NCI-H1048 (cell line): ENCODE data around the gene SNAPC4.
"Not testable (repeated sequence)": the region's sequence is repeated elsewhere in the genome, so short reads cannot be mapped to it uniquely, and the experiment has no call there.

Source experiments
- DNase-seq: peaks from one replicate; lab custom pipeline; 2025; lab: John Stamatoyannopoulos, UW

The SNAPC4 gene

GRCh38 chr9:136433849-136434579, 34.0 kb upstream of the SNAPC4 start:
- no peak for DNase-seq

DNA sequence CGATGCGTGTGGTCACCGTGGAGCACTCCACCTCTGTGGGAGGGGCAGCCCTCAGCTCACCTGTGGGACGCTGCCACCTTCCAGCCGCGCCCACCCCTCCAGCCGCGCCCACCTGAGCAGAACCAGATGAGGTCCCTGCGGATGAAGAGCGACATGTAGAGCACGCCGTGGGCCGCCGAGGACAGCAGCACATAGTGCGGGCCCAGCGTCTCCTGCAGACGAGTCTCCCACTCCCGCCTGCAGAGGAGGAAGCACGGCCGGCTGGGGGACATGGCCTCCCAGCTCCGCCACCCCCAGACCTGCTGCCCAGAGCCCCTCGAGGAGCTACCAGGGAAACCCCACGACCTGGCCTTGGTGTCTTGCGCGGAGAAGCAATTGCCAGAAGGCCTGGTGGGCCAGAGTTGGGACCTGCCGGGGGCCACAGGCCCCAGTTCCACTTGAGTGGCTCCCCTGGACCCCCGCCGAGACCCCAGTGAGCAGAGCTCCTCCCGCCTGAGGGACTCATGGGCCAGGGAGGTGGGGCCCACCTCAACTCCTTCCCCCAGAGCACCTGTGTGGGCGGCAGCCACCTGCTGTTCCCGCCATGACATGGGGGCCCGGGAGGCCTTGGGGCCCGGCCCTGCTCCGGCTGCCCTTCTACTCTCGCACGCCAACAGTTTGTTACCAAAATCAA, 33.2 kb upstream of the SNAPC4 start:
- DNase-seq = no peak

GRCh38 chr9:136432591-136432990, 32.6 kb upstream of the SNAPC4 start:
- no peak for DNase-seq

DNA sequence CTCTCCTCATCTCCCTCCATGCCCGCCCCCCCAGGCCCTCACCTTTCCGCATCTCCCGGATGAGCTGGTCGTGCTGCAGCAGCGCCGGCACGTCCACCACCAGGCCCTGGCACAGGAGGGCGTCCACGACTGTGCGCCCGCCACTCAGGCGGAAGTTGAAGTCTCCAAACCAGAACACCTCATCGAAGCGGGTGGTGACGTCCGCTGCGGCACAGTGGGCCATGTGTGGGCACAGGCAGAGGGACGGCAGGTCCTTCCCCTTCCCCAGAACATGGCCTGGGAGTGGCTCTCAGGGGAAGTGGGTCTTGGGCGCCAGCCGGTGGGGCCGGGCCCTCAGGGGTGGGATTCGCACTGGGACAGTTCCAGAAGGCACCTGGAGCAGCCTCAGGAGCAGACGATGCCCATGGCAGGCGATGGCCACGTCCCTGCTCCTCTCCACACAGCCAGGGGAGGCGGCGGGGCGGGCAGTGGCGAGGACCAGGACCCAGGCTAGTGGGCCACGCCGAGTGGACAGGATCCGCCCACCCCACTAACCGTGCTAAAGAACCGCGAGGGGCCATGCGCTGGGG, 31.9 kb upstream of the SNAPC4 start:
- no peak for DNase-seq

GRCh38 chr9:136430588-136431234, 30.7 kb upstream of the SNAPC4 start:
- DNase-seq = no peak

- no peak for DNase-seq
These were observed 29.9 kb upstream of the SNAPC4 start for GRCh38 chr9:136429683-136430491.

- DNase-seq = no peak
These were observed 29.2 kb upstream of the SNAPC4 start for GRCh38 chr9:136429075-136429628.

- DNase-seq = no peak
These were observed 26.8 kb upstream of the SNAPC4 start for GRCh38 chr9:136426787-136427186.

DNA sequence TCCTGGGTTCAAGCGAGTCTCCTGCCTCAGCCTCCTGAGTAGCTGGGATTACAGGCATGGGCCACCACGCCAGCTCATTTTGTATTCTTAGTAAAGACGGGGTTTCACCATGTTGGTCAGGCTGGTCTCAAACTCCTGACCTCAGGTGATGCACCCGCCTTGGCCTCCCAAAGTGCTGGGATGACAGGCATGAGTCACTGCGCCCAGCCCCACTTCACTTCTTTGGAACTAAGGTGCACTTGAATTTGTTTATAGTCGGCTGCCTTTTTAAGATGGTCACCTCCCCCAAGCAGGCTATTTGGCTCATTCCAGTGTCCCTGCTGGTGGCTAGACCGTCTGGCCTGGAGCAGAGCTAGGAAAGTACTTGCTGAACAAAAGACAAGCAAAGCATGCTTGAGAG, 25.4 kb upstream of the SNAPC4 start:
- DNase-seq = not testable (repeated sequence)

DNA sequence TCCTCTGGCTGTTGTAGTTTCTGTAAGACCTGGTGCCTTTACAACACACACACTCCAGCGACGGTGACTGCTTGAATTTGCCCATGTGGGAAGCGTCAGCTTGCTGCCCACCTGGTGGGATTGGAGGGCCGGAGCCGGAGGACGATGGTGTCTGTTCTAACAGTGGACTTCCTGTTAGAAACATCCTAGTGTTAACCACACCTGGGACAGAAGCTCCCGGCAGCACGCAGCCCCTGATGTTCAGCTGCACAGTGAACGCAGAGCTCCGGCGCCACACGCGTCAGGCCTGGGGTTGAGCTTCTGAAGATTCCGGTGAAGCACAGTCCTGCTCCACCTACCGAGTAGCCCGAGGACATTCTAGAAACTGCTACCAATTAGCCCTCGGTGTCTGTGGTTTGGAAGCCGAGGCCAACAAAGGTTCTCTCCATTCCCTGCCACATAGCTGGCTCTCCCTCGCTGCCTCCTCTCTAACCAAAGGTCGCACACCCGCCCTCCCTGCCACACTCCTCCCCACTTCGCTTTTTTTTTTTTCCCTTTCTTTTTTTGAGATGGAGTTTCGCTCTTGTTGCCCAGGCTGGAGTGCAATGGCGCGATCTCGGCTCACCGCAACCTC, 24.9 kb upstream of the SNAPC4 start:
- no peak for DNase-seq

- DNase-seq = no peak
These were observed 23.6 kb upstream of the SNAPC4 start for GRCh38 chr9:136423432-136424146.

DNA sequence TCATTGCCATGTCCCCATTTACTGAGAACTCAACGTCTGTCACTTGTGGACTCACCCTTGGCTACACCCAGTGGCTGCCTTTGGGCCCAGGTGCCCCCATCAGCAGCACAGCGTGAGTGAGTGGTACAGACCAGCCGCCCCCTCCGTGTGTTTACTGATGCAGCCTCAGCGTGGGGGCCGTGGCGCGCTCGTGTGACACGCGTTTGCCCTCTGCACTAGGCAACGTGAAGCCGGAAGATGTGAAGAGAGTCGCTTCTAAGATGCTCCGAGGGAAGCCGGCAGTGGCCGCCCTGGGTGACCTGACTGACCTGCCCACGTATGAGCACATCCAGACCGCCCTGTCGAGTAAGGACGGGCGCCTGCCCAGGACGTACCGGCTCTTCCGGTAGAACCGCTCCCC, 22.9 kb upstream of the SNAPC4 start:
- DNase-seq = no peak

DNA sequence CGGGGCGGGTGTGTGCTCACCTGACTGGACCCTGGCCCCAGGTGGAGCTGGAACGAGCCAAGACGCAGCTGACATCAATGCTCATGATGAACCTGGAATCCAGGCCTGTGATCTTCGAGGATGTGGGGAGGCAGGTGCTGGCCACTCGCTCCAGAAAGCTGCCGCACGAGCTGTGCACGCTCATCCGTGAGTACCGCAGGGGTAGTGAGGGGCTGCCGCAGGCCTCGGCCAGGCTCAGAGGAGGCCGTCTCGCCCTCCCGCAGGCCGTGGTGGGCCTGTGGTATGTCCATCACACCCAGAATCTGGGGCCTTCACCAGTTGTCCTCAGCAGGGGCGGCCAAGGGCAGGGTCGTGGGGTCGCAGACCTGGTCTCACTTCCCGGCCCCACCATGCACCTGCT, 21.8 kb upstream of the SNAPC4 start:
- DNase-seq = no peak

GRCh38 chr9:136419092-136419420, 19.1 kb upstream of the SNAPC4 start:
- no peak for DNase-seq

DNA sequence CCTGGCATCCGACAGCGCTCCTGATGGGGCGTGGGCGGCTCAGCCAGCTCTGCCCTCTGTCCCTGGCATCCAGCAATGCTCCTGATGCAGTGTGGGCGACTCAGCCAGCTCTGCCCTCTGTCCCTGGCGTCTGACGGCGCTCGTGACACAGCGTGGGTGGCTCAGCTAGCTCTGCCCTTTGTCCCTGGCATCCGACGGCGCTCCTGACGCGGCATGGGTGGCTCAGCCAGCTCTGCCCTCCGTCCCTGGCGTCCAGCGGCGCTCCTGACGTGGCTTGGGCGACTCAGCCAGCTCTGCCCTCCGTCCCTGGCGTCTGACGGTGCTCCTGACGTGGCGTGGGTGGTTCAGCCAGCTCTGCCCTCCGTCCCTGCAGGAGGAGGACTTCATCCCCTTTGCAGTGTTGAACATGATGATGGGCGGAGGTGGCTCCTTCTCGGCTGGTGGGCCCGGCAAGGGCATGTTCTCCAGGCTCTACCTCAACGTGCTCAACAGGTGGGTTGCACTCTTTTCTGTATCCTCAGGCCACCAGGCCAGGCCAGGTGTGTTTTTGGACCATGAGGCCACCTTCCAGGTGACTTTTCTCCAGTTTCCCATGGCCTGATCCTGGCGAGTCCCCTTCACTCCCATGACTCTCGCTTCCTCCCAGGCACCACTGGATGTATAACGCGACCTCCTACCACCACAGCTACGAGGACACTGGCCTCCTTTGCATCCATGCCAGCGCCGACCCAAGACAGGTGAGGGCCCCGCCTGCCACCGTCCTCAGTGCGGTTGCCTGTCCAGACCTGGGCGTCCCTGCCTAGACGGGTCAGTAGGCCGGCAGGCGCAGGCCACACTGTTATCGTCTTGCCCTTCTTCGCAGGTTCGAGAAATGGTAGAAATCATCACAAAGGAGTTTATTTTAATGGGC, 18.5 kb upstream of the SNAPC4 start:
- no peak for DNase-seq

- no peak for DNase-seq
These were observed 16.9 kb upstream of the SNAPC4 start for GRCh38 chr9:136416914-136417313.

DNA sequence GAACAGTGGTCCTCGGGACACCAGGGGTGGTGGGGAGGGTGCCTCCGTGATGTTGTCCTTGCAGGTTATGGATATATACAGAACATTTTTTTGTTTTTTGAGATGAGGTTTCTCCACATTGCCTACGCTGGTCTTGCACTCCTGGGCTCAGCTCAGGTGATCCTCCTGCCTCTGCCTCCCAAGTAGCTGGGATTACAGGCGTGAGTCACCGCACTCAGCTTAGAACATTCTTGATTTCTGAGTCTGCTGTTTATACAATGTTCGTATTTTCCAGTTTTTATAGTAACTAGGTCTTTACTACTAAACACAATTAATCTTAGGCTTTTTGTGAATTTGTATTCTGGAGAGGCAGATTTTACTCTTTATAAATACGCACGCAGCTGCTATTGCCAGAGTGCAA, 16.5 kb upstream of the SNAPC4 start:
- no peak for DNase-seq

DNA sequence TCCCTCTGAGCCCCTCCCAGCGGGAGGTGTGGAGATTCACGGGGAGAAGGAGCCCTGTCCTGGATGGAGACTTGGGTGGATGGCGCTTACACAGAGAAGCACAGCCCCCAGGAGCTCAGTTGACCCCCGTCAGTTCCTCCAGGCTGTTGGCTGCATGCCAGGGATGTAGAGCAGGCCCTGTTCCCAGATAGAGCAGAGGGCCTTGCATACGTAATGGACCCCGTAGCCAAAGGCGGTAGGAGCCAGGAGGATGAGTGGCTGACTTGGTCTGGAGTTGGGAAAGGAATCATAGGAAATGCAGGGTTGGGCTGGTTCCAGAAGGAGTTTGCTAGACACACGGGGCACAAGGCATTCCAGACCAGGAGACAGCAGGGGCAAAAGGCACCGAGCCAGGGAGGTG, 13.0 kb upstream of the SNAPC4 start:
- DNase-seq = no peak

DNA sequence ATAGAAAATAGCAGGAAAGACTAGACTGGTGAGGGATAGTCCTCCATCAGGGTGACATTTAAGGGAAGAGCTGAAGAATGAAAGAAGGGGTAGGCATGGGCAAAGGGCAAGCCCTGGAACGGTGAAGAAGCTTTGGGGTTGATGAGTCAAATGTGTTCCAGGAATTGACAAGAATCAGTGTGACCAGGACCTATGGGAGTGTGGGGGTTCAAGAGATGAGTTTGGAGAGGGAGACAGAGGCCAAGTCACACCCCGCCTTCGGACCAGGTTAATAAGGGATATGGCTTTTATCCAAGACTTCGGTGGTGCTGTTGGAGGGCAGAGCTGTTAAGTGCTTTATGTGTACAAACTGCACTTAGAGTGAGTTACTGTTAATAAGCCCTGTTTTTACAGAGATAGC, 11.4 kb upstream of the SNAPC4 start:
- DNase-seq = no peak
